ENCODE data around the gene IHH.

The IHH gene

GRCh38 chr2:219073413-219074129 lies 12.8 kb upstream of the IHH start:
- no peak for DNase-seq

GRCh38 chr2:219072741-219073250 lies 12.1 kb upstream of the IHH start:
- DNase-seq, result no peak

GRCh38 chr2:219071131-219071816 lies 10.6 kb upstream of the IHH start:
- no peak for DNase-seq

- no peak for DNase-seq
Observed at GRCh38 chr2:219065484-219065883, 4.8 kb upstream of the IHH start.

DNA sequence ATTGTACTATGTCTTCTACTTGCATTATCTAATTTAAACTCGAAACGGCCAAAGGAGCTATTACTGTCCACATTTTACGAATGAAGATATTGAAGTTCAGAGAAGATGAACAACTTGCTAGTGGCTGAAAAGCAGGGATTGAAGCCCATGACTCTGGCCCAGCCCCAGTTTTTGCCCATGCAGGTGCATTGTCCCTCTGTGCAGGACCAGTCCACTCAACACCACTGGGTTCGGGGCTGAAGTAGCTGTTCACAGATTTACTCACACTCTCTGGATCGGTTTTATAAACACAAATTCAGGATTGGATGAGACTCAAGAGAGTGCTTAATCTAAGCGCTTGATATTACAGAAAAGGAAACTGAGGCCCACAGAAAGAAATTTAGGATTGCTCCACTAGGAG lies 1.4 kb upstream of the IHH start:
- DNase-seq, result no peak

GRCh38 chr2:219059725-219060682 lies 717 bp downstream of the IHH start:
- DNase-seq, result no peak

- no peak for DNase-seq
Observed at GRCh38 chr2:219059375-219059724, 1.4 kb downstream of the IHH start.

DNA sequence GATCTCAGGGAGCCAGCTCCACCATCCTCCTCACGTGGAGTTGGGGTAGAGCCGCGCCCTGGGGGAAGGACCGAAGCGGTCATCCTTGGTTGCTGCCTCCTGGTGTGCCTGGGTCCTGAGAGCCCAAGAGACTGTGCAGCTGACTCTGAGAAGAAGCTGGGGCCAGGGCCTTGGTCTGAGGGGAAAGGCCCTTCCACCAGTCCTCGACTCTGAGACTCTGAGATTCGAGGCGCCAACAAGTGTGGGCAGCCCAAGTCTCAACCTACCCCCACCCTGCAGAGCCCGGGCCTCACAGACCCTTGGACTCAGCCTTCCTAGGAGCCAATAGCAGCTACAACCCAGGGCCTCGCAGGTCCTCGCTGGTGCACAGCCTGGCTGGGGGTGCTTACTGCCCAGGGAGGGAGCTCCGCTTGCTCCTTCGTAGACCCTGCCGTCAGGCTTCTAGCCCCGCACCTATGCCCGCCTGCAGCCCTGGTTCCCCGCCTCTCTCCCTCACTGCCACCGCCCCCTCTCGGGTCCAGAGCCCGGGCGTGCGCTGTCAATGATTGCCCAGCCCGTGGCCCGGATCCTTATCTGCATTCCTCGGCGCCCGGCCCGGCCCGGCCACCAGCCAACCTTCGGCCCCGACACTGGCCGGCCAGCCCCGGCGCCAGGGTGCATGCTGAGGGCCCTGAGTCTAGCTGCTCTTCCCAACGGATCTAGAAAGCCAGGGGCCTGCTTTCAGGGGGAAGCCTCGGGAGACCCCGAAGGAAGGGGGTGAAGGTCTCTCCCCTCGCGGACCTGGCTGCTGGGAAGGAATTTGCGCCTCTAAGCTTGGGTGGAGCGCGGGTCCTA lies 2.0 kb downstream of the IHH start:
- no peak for DNase-seq

DNA sequence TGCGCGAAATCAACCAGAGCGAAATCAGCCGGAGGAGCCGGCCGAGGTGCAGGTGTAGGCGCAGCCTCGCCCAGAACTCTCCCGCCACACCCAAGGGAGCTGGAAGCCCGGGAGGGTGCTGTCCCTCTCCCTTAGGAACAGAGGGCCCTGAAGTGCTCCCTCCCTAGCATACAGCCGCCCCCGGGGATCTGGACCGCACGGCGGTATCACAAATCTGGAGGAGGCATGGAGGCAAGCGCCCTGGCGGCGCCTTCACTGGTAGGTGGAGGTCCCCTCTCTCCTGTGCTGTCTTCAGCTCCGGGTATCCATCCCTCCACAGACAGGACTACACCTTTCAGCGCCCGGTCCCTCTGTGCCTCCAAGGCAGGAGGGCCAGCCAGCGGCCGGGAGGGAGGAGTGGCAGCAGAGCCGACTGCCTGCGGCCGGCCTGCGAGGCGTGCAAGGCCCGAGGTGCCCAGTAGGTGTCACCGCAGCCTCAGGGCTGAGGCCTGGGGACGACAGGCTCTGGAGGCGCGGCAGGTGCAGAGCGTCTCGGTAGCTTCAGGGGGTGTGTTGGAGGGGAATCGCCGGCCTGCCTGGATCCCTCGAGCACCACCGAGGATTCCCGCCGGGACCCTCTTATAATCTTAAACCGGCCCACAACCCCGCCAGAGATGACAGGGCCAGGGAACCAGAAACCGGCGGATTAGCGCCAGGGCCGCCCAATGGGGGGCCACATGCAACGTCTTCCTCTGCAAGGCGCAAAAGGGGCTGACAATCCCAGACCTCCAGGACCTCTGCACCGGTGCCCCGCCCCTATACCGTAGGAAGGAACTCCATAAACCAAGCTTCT lies 2.8 kb downstream of the IHH start:
- peak; percentile 71 to 72 for DNase-seq

DNA sequence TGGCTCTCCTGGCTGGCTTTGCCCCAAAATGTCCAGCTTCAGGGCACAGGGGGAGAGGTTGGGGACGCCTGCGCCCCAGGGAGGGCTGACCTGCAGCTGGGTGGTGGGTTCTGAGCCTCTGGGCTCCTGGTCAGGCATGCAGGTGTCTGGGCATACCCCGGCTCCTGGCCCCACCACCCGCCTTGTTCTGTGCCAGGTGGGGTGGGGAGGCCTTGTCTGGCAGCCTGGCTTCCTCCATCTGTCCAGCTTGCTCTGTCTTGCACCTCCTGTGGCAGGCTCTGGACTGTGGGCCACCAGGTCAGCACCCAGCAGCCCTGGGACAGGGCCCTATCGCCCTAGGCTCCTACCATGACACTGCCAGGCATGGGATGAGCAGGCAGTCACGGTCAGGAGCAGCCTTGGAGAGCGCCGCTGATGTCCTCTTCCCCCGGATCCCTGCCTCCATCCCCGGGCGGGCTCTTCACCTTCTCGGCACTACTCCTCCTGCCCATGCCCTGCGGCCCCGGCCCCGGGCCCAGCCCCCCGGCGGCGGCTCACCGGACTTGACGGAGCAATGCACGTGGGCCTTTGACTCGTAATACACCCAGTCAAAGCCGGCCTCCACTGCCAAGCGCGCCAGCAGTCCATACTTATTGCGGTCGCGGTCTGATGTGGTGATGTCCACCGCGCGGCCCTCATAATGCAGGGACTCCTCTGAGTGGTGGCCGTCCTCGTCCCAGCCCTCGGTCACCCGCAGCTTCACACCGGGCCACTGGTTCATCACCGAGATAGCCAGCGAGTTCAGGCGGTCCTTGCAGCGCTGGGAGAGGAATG lies 3.6 kb downstream of the IHH start:
- DNase-seq, result no peak

DNA sequence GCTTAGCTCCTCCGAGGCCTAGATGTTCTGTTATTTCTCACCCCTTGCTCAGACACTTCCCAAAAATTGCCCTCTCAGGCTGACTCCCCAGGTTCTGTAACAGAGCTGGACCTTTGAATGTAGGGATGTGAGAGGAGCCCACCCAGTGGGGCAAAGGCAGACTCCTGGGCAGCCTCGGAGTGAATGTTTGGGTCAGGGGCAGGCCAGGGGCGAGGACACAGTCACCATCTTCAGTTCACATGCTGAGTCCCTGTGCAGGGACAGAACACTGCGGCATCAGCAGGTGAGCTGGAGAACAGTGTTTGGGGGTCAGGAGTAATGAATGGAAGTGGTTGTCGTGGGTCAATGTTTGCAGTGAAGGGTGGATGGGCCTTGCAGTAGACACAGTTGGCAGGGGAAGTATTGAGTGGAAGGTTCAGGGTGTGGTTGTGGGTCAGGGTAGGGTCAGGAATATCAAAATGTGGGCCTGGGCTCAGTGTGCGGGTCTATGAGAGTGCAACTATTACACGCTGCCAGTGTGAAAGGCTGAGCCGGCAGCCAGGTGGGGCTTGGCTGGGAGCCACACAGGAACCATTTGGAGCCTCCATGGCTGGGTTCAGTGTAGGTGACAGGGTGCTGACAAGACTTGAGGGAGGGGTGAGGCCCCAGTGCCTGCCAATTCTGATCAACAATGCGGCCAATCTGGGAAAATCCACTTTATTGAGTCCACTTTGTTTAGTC lies 4.4 kb downstream of the IHH start:
- DNase-seq, result no peak

DNA sequence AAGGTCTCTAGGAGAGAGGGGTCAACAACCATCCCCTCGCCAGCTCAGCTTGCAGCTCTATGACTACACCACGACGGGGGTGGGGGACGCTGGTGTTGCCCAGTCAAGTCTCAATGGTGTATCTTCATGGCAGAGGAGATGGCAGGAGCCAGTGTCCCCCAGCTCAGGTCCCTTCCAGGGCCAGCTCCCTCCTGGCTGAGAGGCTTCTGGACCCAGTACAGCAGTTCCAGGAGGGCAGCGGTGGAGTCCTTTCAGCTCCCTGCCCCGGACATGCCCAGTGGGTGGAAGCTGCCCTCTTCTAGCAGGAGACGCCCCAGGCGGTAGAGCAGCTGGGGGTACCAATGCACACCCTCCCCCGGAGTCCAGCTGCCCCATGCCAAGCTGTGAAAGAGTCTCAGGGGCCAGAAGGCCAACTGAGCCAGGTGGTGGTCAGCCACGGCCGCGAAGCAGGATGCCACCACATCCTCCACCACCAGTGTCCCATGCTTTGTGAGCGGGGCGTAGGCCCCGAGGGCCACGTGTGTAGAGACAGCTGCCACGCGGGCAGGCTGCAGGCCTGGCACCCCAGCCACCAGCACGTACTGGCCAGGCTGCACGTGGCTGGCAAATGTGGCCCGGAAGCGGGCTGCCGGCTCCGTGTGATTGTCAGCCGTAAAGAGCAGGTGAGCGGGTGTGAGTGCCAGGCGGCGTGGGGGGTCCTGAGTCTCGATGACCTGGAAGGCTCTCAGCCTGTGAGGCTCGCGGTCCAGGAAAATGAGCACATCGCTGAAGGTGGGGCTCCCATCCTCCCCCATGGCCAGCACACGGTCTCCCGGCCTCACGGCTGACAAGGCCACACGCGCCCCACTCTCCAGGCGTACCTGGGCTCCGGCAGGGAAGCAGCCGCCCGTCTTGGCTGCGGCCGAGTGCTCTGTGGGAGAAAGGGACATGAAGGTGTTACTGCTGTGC lies 5.5 kb downstream of the IHH start:
- DNase-seq, result no peak

DNA sequence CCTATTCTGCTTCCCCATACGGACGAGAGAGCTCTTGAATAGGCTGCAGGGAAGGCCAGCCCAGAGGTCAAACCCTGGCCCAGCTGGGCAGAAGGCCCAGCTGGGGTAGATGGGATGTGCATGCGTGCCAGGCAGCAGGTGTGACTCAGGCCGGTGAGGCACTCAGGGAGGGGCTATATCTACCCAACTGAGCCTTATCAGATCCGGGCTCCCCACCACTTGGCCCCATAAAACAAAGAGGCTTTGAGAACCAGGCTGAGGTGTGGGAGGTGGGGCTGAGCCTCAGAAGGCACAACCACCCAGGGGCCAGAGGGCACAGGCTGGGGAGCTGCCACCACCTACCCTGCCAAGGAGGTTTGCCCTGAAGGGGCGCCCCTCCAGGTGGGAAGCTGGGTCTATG lies 11.4 kb downstream of the IHH start:
- DNase-seq, result no peak

- DNase-seq, result no peak
Observed at GRCh38 chr2:219045937-219046550, 14.7 kb downstream of the IHH start.

DNA sequence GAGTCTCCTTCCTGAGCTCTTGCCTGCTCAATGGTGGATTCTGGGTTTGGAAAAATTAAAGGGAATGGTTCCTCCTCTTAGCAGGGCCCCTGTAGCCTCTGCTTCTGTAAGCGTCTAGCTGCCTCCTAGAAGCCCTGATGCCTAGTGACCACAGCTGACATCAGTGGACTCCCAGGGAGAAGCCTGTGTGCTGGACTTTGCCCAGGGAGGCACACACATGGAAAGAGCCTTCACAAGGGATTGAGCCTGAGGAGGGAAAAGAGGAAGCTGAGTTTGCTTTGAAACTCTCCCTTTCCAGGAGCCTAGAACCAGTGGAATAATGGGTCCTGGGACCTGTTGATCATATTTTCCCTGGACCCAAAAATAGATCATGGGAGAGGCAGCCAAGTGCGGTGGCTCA lies 18.0 kb downstream of the IHH start:
- DNase-seq, result no peak

DNA sequence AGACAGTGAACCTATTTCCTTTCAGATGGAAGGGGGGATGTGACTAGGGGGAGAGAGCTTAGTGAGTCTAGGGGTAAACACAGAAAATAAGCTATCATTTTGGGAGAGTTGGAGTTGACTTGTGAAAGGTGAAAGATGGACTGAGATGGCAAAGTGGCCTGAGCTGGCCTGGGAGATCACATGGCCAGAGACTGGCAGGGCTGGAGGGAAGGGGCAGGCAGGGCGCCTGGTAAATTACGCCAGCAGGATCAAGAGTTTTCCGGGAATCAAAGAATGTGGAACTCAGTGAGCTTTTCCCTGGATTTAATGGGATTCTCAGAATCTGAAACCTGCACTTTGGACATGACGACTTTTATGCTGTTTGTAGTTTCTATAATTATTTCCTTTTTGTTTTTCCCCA lies 18.6 kb downstream of the IHH start:
- no peak for DNase-seq

GRCh38 chr2:219041252-219041651 lies 19.5 kb downstream of the IHH start, which contains the start of gene CFAP65:
CFAP65 (minus strand) TSS chr2:219041516; CDS start chr2:219039048, 2,468 bp downstream.
- no peak for DNase-seq

- DNase-seq, result no peak
Observed at GRCh38 chr2:219038600-219038999, 22.1 kb downstream of the IHH start.

Data from activated CD4-positive, alpha-beta T cell treated with anti-CD3 and anti-CD28 coated beads, Interleukin-2, amount 50 U/mL, for 4 hours (primary cell).